H9 (cell line): ENCODE data around the gene AACS. TPM values are rescaled to one million over a fixed set of nuclear protein-coding genes. Genes with fewer than 3 reads are reported as not detected.

Experiments used
- DNase-seq: peaks from one replicate; pipeline ENCODE4 v3.0.0-alpha.2; 2017
- H2AFZ ChIP-seq: one replicate; pipeline ENCODE4 v1.6.1; 2013; ENCODE audit warnings: mild to moderate bottlenecking, low read length, control low read depth, moderate library complexity
- H2AK5ac ChIP-seq: 2 replicates; pipeline ENCODE4 v1.6.1; 2013; ENCODE audit warnings: low read length, control low read depth, mixed read lengths; ENCODE audit not compliant: insufficient read length
- H2BK120ac ChIP-seq: one replicate; pipeline ENCODE4 v1.6.1; 2013; ENCODE audit warnings: low read depth, mild to moderate bottlenecking, low read length, control low read depth, inconsistent platforms; ENCODE audit not compliant: poor library complexity, severe bottlenecking
- H2BK12ac ChIP-seq: 2 replicates; pipeline ENCODE4 v1.6.1; 2013; ENCODE audit warnings: low read length, control low read depth, mixed read lengths, low read depth; ENCODE audit not compliant: insufficient read length
- H2BK15ac ChIP-seq: 2 replicates; pipeline ENCODE4 v1.6.1; 2013; ENCODE audit warnings: low read depth, low read length, control low read depth
- H2BK20ac ChIP-seq: one replicate; pipeline ENCODE4 v1.6.1; 2013; ENCODE audit warnings: low read depth, mild to moderate bottlenecking, low read length, control low read depth, inconsistent platforms; ENCODE audit not compliant: poor library complexity, severe bottlenecking
- H2BK5ac ChIP-seq: 2 replicates; pipeline ENCODE4 v1.6.1; 2013; ENCODE audit warnings: low read length, control low read depth, mixed read lengths; ENCODE audit not compliant: insufficient read length
- H3K14ac ChIP-seq: 2 replicates; pipeline ENCODE4 v1.6.1; 2013; ENCODE audit warnings: low read length, control low read depth; ENCODE audit not compliant: insufficient read depth
- H3K18ac ChIP-seq: 2 replicates; pipeline ENCODE4 v1.6.1; 2013; ENCODE audit warnings: low read depth, mild to moderate bottlenecking, mixed read lengths, low read length, control low read depth; ENCODE audit not compliant: insufficient read length
- H3K23ac ChIP-seq: 2 replicates; pipeline ENCODE4 v1.6.1; 2013; ENCODE audit warnings: low read length, control low read depth, mixed read lengths, low read depth; ENCODE audit not compliant: insufficient read length
- H3K23me2 ChIP-seq: 2 replicates; pipeline ENCODE4 v1.6.1; 2013; ENCODE audit warnings: low read depth, mild to moderate bottlenecking, mixed read lengths, low read length, control low read depth; ENCODE audit not compliant: insufficient read length, poor library complexity, severe bottlenecking
- H3K27ac ChIP-seq: 2 replicates; pipeline ENCODE4 v1.5.1; 2013; ENCODE audit warnings: low read length, control low read depth, mixed read lengths, low read depth; ENCODE audit not compliant: insufficient read length
- H3K27me3 ChIP-seq: 2 replicates; pipeline ENCODE4 v1.6.1; 2013; ENCODE audit warnings: low read length, control low read depth, inconsistent platforms; ENCODE audit not compliant: insufficient read depth
- H3K4ac ChIP-seq: 2 replicates; pipeline ENCODE4 v1.6.1; 2013; ENCODE audit warnings: low read depth, mild to moderate bottlenecking, control low read depth, inconsistent platforms, low read length, moderate library complexity
- H3K4me1 ChIP-seq: 2 replicates; pipeline ENCODE4 v1.6.1; 2013; ENCODE audit warnings: low read length, control low read depth, inconsistent platforms; ENCODE audit not compliant: insufficient read depth
- H3K4me2 ChIP-seq: 2 replicates; pipeline ENCODE4 v1.6.1; 2013; ENCODE audit warnings: low read length, control low read depth, mixed read lengths; ENCODE audit not compliant: insufficient read length, insufficient read depth
- H3K56ac ChIP-seq: 2 replicates; pipeline ENCODE4 v1.6.1; 2013; ENCODE audit warnings: low read depth, mild to moderate bottlenecking, mixed read lengths, low read length, control low read depth; ENCODE audit not compliant: insufficient read length
- H3K79me1 ChIP-seq: 2 replicates; pipeline ENCODE4 v1.6.1; 2013; ENCODE audit warnings: low read depth, mild to moderate bottlenecking, moderate library complexity, low read length, control low read depth, inconsistent platforms; ENCODE audit not compliant: insufficient read depth, poor library complexity, severe bottlenecking
- H3K79me2 ChIP-seq: 2 replicates; pipeline ENCODE4 v1.6.1; 2013; ENCODE audit warnings: low read length, control low read depth, inconsistent platforms; ENCODE audit not compliant: insufficient read depth
- H3K9ac ChIP-seq: 2 replicates; pipeline ENCODE4 v1.6.1; 2013; ENCODE audit warnings: low read length, control low read depth, mixed read lengths; ENCODE audit not compliant: insufficient read length; ENCODE audit errors: extremely low read depth
- H3K9me3 ChIP-seq: one replicate; pipeline ENCODE4 v1.6.1; 2013; ENCODE audit warnings: low read depth, low read length, inconsistent platforms; ENCODE audit not compliant: control insufficient read depth
- H3T11ph ChIP-seq: one replicate; pipeline ENCODE4 v1.6.1; 2013; ENCODE audit warnings: mild to moderate bottlenecking, low read length, control low read depth, inconsistent platforms
- H4K20me1 ChIP-seq: one replicate; pipeline ENCODE4 v1.6.1; 2013; ENCODE audit not compliant: control insufficient read depth, insufficient read length, insufficient read depth
- H4K5ac ChIP-seq: 2 replicates; pipeline ENCODE4 v1.6.1; 2013; ENCODE audit warnings: low read depth, mild to moderate bottlenecking, mixed read lengths, low read length, control low read depth; ENCODE audit not compliant: insufficient read length
- H4K8ac ChIP-seq: replicated peaks from 2 replicates; pipeline ENCODE4 v1.6.1; 2013; ENCODE audit warnings: low read length, control low read depth, mixed read lengths, low read depth; ENCODE audit not compliant: insufficient read length
- H4K91ac ChIP-seq: 2 replicates; pipeline ENCODE4 v1.6.1; 2013; ENCODE audit warnings: low read depth, mild to moderate bottlenecking, moderate library complexity, mixed read lengths, low read length, control low read depth; ENCODE audit not compliant: insufficient read length
- H3K27ac Mint-ChIP-seq, 3 experiments: 2 replicates in 2 of 3; 3 replicates in 1 of 3; pipeline ENCODE4 v1.8.0; 2020 to 2021; ENCODE audit warnings: mixed read lengths in 3 of 3, mild to moderate bottlenecking in 1 of 3, moderate library complexity in 1 of 3
- H3K27me3 Mint-ChIP-seq: 2 replicates; pipeline ENCODE4 v1.8.0; 2021; ENCODE audit warnings: low read depth, mild to moderate bottlenecking, moderate library complexity, mixed read lengths
- H3K36me3 Mint-ChIP-seq, 3 experiments: 2 replicates in 2 of 3; 3 replicates in 1 of 3; pipeline ENCODE4 v1.8.0; 2020 to 2021; ENCODE audit warnings: low read depth in 3 of 3, mixed read lengths in 3 of 3; ENCODE audit not compliant: insufficient read depth in 1 of 3
- H3K4me1 Mint-ChIP-seq, 2 experiments: 2 replicates each; pipeline ENCODE4 v1.8.0; 2020; ENCODE audit warnings: mixed read lengths in 2 of 2
- H3K4me3 Mint-ChIP-seq, 2 experiments: 2 replicates in 1 of 2; 3 replicates in 1 of 2; pipeline ENCODE4 v1.8.0; 2020 to 2021; ENCODE audit warnings: mild to moderate bottlenecking in 2 of 2, mixed read lengths in 2 of 2, moderate library complexity in 1 of 2
- H3K9me3 Mint-ChIP-seq, 2 experiments: 2 replicates in 1 of 2; 3 replicates in 1 of 2; pipeline ENCODE4 v1.8.0; 2020; ENCODE audit warnings: mild to moderate bottlenecking in 2 of 2, mixed read lengths in 2 of 2, moderate library complexity in 1 of 2
- WGBS: extraction: QIAGEN DNeasy Blood & Tissue Kit; methylation state at CpG from one replicate; pipeline ENCODE4 v1.1.7; 2013; ENCODE audit warnings: missing lambda C conversion rate, low lambda C conversion rate, mixed read lengths; ENCODE audit not compliant: insufficient read length; ENCODE audit errors: extremely low coverage; 5-methylcytosine and 5-hydroxymethylcytosine counted together
- total RNA-seq: library from RNA; stranded (reverse); gene quantifications from 2 replicates; pipeline ENCODE4 v1.2.1, GENCODE V29; 2021
- TF ChIP-seq, protein P1 (sequence below): fragments of 200-600 bp; sonication (generic); conservative IDR thresholded peaks from 3 replicates; pipeline ENCODE4 v1.8.0; 2021; ENCODE audit warnings: antibody characterized with exemption, mild to moderate bottlenecking

The AACS gene
- total RNA-seq, 1 experiment from 2014 or later = 35.0 TPM

DNA sequence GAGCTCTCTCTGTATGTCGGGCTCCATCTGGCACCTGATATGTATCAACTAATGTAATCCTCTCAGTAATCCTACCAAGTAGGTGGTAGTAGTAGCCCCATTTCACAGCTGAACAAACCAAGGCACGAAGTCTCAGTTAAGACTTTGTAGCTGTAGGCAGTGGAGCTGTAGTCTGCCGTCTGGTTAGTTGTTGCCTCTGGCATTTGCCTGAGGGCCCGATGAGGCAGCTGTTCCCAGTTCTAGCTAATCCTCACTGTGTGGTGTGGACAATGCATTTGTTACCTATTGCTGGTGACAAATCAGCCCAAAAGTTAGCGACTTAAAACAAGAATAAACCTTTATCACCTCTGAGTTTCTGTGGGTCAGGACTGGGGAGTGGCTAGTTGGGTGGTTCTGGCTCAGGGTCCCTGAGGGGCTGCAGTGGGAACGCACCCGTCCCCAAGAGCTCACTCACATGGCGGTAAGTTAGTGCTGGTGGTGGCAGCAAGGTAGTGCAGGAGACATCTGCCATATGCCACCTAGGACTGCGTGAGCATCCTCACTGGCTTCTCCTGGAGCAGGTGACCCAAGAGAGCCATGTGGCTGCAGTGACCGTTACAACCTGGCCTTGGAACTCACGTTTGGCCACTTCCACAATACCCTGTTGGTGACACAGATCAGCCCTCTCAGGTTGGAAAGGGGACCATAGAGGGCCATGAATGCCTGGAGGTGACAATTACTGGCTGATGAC lies 5.6 kb downstream of the AACS start:
- DNase-seq = peak; percentile 32
- Histone ChIP-seq H3K4me2 (no peak overlapping the region), H4K5ac (no peak overlapping the region)

More for the DNA sequence above, 5.6 kb downstream of the AACS start:
- TF ChIP-seq, protein P1, sequence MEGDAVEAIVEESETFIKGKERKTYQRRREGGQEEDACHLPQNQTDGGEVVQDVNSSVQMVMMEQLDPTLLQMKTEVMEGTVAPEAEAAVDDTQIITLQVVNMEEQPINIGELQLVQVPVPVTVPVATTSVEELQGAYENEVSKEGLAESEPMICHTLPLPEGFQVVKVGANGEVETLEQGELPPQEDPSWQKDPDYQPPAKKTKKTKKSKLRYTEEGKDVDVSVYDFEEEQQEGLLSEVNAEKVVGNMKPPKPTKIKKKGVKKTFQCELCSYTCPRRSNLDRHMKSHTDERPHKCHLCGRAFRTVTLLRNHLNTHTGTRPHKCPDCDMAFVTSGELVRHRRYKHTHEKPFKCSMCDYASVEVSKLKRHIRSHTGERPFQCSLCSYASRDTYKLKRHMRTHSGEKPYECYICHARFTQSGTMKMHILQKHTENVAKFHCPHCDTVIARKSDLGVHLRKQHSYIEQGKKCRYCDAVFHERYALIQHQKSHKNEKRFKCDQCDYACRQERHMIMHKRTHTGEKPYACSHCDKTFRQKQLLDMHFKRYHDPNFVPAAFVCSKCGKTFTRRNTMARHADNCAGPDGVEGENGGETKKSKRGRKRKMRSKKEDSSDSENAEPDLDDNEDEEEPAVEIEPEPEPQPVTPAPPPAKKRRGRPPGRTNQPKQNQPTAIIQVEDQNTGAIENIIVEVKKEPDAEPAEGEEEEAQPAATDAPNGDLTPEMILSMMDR = no peak
- Mint-ChIP-seq H3K9me3 (no peaks in the 10 kb centered on the region), H3K36me3 (peaks cover 10 to 27% (median 19%) of the 10 kb centered on the region in 3 experiments), H3K27me3 (no peaks in the 10 kb centered on the region), H3K4me1 (peaks cover 20 to 23% of the 10 kb centered on the region in 2 experiments), H3K27ac (peak overlapping the region in 2 of 3 experiments; percentile 55 to 73; a peak in 1 of 7 replicates), H3K4me3 (no peak overlapping the region)
- no peak overlapping the region for H2AK5ac ChIP-seq
- H3K23ac ChIP-seq = no peak overlapping the region
- peaks cover 3% of the 10 kb centered on the region for H3K23me2 ChIP-seq
- H4K8ac ChIP-seq = no peak overlapping the region
- H4K20me1 ChIP-seq = no peaks in the 10 kb centered on the region
- no peak overlapping the region for H3K56ac ChIP-seq
- no peak overlapping the region for H3K14ac ChIP-seq
- H3K9ac ChIP-seq = no peak overlapping the region
- H2BK12ac ChIP-seq = no peak overlapping the region
- H3K9me3 ChIP-seq = no peaks in the 10 kb centered on the region
- peaks cover 5% of the 10 kb centered on the region; the same call in 1 of the 2 replicates for H3K4me1 ChIP-seq
- no peak overlapping the region for H2BK20ac ChIP-seq
- peaks cover 7% of the 10 kb centered on the region for H3K79me1 ChIP-seq
- H2BK5ac ChIP-seq = no peak overlapping the region
- H3K79me2 ChIP-seq = peaks cover 12% of the 10 kb centered on the region; the same call in 1 of the 2 replicates
- H4K91ac ChIP-seq = no peak overlapping the region
- H3K18ac ChIP-seq = no peak overlapping the region
- H2AFZ ChIP-seq = no peak overlapping the region
- no peaks in the 10 kb centered on the region for H3K27me3 ChIP-seq
- H2BK15ac ChIP-seq = no peak overlapping the region
- WGBS = no CpG with 5 or more reads among the region's 11 CpGs
- H2BK120ac ChIP-seq = no peak overlapping the region
- H3T11ph ChIP-seq = no peak overlapping the region
- no peak overlapping the region for H3K4ac ChIP-seq
- no peak overlapping the region for H3K27ac ChIP-seq
